HepG2 (cell line): ENCODE measurements around the gene MMP23B. TPM values are rescaled to one million over a fixed set of nuclear protein-coding genes. Genes with fewer than 3 reads are reported as not detected.
"Not testable (repeated sequence)": the region's sequence is repeated elsewhere in the genome, so short reads cannot be mapped to it uniquely, and the experiment has no call there.

Source experiments
- ATAC-seq: fragments of 200-7000 bp; cut with Tn5 transposase; 3 replicates; pipeline ENCODE4 v1.9.1; 2020; ENCODE audit warnings: mild to moderate bottlenecking, moderate library complexity
- BruUV-seq: library from RNA; stranded (reverse); fragments of 400-500 nt; replicated peaks from 2 replicates; lab custom pipeline; 2021; lab: Mats Ljungman, UMichigan
- CTCF ChIA-PET: fragments of 300-600 bp; formaldehyde crosslinking; extraction: SDS; loops from one replicate; lab custom pipeline; 2021; ENCODE audit warnings: low total read pairs, inconsistent platforms, low intra/inter-chr PET ratio; lab: Yijun Ruan, JAX
- POLR2A ChIA-PET: fragments of 350-600 bp; sonication (Branson Sonifier 250); formaldehyde crosslinking; loops from one replicate; lab custom pipeline; 2020; ENCODE audit warnings: antibody characterized with exemption, inconsistent platforms; lab: Yijun Ruan, JAX
- DNase-seq: peaks from one replicate; pipeline ENCODE4 v3.0.0-alpha.2; 2015; ENCODE audit warnings: low spot score
- FAIRE-seq: peaks from 3 replicates; lab custom pipeline; 2011; peaks lifted over from hg19 to GRCh38; lab: Jason Lieb, UNC
- H2AFZ ChIP-seq: one replicate; pipeline ENCODE4 v1.6.1; 2011; ENCODE audit warnings: low read length, inconsistent platforms
- H3K27ac ChIP-seq: fragments of 300-600 bp; 3 replicates; pipeline ENCODE4 v1.8.0; 2011; ENCODE audit warnings: mixed run types, mild to moderate bottlenecking, mixed read lengths, low read length, inconsistent platforms; ENCODE audit not compliant: insufficient read depth; ENCODE audit errors: extremely low read length
- H3K27me3 ChIP-seq, 2 experiments: fragments of 200-600 bp in 1 of 2; 2 replicates in 1 of 2; 3 replicates in 1 of 2; pipeline versions ENCODE4 v1.6.0 to v1.8.0; 2011; ENCODE audit warnings: low read length in 2 of 2, mild to moderate bottlenecking in 2 of 2, moderate library complexity in 2 of 2, inconsistent platforms in 1 of 2; ENCODE audit not compliant: insufficient read depth in 2 of 2, control insufficient read depth in 1 of 2
- H3K36me3 ChIP-seq, 2 experiments: fragments of 200-600 bp in 1 of 2; replicated peaks in 1 of 2; 2 replicates in 1 of 2; 3 replicates in 1 of 2; pipeline versions ENCODE4 v1.5.1 to v1.8.0; 2011; ENCODE audit warnings: low read length in 2 of 2, inconsistent platforms in 1 of 2; ENCODE audit not compliant: insufficient read depth in 2 of 2, control insufficient read depth in 1 of 2
- H3K4me1 ChIP-seq: 2 replicates; pipeline ENCODE4 v1.5.1; 2012; ENCODE audit warnings: low read length, inconsistent platforms; ENCODE audit not compliant: insufficient read depth
- H3K4me2 ChIP-seq: 2 replicates; pipeline ENCODE4 v1.6.0; 2011; ENCODE audit warnings: low read depth, low read length, inconsistent platforms
- H3K4me3 ChIP-seq, 3 experiments: fragments of 200-600 bp in 1 of 3; sonication (generic), shearing (Covaris generic) in 1 of 3; replicated peaks in 1 of 3; 2 replicates each; pipeline ENCODE4 v1.5.1; 2011 to 2016; ENCODE audit warnings: low read length in 3 of 3, inconsistent platforms in 2 of 3, low read depth in 2 of 3, mild to moderate bottlenecking in 2 of 3, control low read depth in 1 of 3, mixed read lengths in 1 of 3; ENCODE audit not compliant: insufficient read depth in 1 of 3
- H3K79me2 ChIP-seq: one replicate; pipeline ENCODE4 v1.6.1; 2011; ENCODE audit warnings: low read length, inconsistent platforms; ENCODE audit not compliant: insufficient read depth
- H3K9ac ChIP-seq: 2 replicates; pipeline ENCODE4 v1.6.0; 2011; ENCODE audit warnings: mild to moderate bottlenecking, low read depth, low read length, inconsistent platforms; ENCODE audit not compliant: insufficient read depth
- H3K9me3 ChIP-seq: 2 replicates; pipeline ENCODE4 v1.5.1; 2012; ENCODE audit warnings: mild to moderate bottlenecking, low read length
- H4K20me1 ChIP-seq: 2 replicates; pipeline ENCODE4 v1.6.0; 2011; ENCODE audit warnings: inconsistent platforms, mild to moderate bottlenecking, low read length, moderate library complexity; ENCODE audit not compliant: insufficient read depth
- ELF1 ChIP-seq: sonication (generic); formaldehyde crosslinking; IDR thresholded peaks from 2 replicates; pipeline ENCODE4 v1.4.0; 2020; ENCODE audit warnings: missing genetic modification reagents
- FOXA3 ChIP-seq: IDR thresholded peaks from 2 replicates; pipeline ENCODE4 v1.6.1; 2016; ENCODE audit warnings: missing genetic modification reagents, missing compliant biosample characterization
- GABPB1 ChIP-seq: IDR thresholded peaks from 2 replicates; pipeline ENCODE4 v1.6.1; 2016; ENCODE audit warnings: mild to moderate bottlenecking, missing genetic modification reagents, moderate library complexity, missing compliant biosample characterization
- GATAD2A ChIP-seq: IDR thresholded peaks from 2 replicates; pipeline ENCODE4 v1.6.1; 2016
- MED1 ChIP-seq: sonication (generic); formaldehyde crosslinking; IDR thresholded peaks from 2 replicates; pipeline ENCODE4 v1.4.0; 2020; ENCODE audit warnings: missing genetic modification reagents
- NR2C2 ChIP-seq: sonication (generic); formaldehyde crosslinking; IDR thresholded peaks from 2 replicates; pipeline ENCODE4 v1.4.0; 2020; ENCODE audit warnings: missing genetic modification reagents, mild to moderate bottlenecking, moderate library complexity, borderline replicate concordance
- PHF21A ChIP-seq: sonication (generic); formaldehyde crosslinking; IDR thresholded peaks from 2 replicates; pipeline ENCODE4 v1.5.0; 2020; ENCODE audit warnings: mild to moderate bottlenecking, missing genetic modification reagents
- SIN3A ChIP-seq: IDR thresholded peaks from 2 replicates; pipeline ENCODE4 v1.6.1; 2011; ENCODE audit warnings: low read depth, mild to moderate bottlenecking, control low read depth, low read length, borderline replicate concordance
- SOX6 ChIP-seq, 2 experiments: fragments of 450-650 bp in 1 of 2; sonication (generic) in 1 of 2; formaldehyde crosslinking in 1 of 2; IDR thresholded peaks; 2 replicates each; pipeline versions ENCODE4 v1.4.0 to v1.6.1; 2017 to 2020; ENCODE audit warnings: antibody characterized with exemption in 1 of 2, mild to moderate bottlenecking in 1 of 2, missing genetic modification reagents in 1 of 2
- TAF1 ChIP-seq: sonication (generic); formaldehyde crosslinking; IDR thresholded peaks from 2 replicates; pipeline ENCODE4 v1.4.0; 2020; ENCODE audit warnings: missing genetic modification reagents
- THAP11 ChIP-seq: IDR thresholded peaks from 2 replicates; pipeline ENCODE4 v1.6.1; 2016; ENCODE audit warnings: missing biosample characterization, missing genetic modification reagents
- ZNF143 ChIP-seq: sonication (generic); formaldehyde crosslinking; IDR thresholded peaks from 2 replicates; pipeline ENCODE4 v1.4.0; 2020; ENCODE audit warnings: missing genetic modification reagents
- WGBS: methylation state at CpG from one replicate; pipeline ENCODE4 v1.1.6; 2017; ENCODE audit warnings: low lambda C conversion rate; 5-methylcytosine and 5-hydroxymethylcytosine counted together
- in situ Hi-C: cut with HindIII; loops from 2 replicates; pipeline ENCODE4 v1.10.0; 2017; ENCODE audit warnings: low pct_unique_long_range_greater_than_20kb; ENCODE audit not compliant: extremely low pct_ligation_motif_present
- intact Hi-C: fragments of 100-400 bp; cut with micrococcal nuclease; formaldehyde crosslinking; loops from one replicate; pipeline ENCODE4 v1.10.0; 2022; ENCODE audit not compliant: unreplicated experiment
- polyA plus RNA-seq, 8 experiments: library from polyadenylated mRNA; depleted of rRNA in 3 of 8; stranded (reverse) in 7 of 8; unstranded in 1 of 8; fragments of >200 nt; fragmentation: Illumina TruSeq in 4 of 8; extraction: Trizol in 4 of 8; gene quantifications; 2 replicates each; pipeline versions ENCODE4 v1.2.1 to v1.2.3, GENCODE V29; 2011 to 2016; ENCODE audit warnings: low read depth in 4 of 8, missing spikeins in 1 of 8, mixed read lengths in 1 of 8; ENCODE audit not compliant: insufficient read depth in 1 of 8
- total RNA-seq, 5 experiments: library from RNA; depleted of rRNA; stranded (reverse); fragments of >200 nt; fragmentation: Illumina TruSeq; extraction: Trizol; gene quantifications; 2 replicates each; pipeline ENCODE4 v1.2.3, GENCODE V29; 2016; ENCODE audit warnings: low read depth in 1 of 5
- TF ChIP-seq, protein P1 (sequence below): IDR thresholded peaks from 2 replicates; pipeline ENCODE4 v1.6.1; 2012; ENCODE audit warnings: inconsistent platforms
- TF ChIP-seq, protein P2 (sequence below): sonication (generic); formaldehyde crosslinking; IDR thresholded peaks from 2 replicates; pipeline ENCODE4 v1.8.1; 2022; ENCODE audit warnings: low read depth, mild to moderate bottlenecking, missing genetic modification reagents

The MMP23B gene
- total and polyA plus RNA-seq, 2 of the 13 experiments (the other 11 are each of a cell fraction or from before 2014, with no cell fraction given): 0.61 to 0.75 TPM

DNA sequence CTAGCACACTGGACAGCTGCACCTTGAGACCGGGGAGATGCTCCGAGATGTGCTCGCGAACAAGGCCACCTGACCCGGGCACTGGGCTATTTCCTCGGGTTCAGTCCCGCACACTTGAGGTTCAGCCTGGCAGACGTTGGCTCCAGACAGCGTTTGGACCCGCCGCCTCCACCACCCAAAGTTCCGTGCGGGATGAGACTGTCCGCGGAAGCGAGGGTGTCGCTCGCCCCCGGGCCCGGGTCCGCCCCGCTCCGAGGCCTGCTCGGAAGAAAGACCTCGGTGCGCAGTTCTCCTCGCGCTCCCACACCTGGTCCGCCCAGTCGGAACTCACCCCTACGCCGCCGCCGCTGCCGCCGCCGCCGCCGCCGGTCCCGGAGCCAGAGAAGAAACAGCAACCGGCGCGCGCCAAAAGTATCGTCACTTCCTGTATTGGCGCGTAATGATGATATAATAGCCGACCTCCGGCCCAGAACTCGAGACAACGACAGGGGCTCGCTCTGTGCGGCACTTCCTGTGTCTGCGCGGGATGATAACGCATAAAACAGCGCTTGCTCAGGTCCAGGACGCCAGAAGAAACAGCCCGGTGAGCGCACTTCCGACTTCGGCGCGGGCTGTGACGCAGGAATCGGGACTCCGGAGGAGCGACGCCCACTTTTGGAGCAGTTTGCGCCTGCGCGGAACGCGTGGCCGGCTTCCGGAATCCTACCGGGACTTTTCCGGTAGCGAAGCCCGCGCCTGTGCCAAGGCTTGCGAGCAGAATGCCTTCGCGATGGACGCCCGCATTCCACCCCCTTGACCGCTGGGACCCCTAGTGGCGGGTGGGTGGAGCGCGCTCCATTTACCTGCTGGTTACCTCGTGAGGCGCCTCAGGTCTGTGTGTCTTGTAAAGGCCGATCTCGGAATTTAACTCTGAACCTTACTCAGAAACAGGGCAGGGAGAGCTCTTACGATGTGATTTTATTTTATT is 26.9 kb downstream of the MMP23B start, which contains the start of gene CDK11B (continued):
- TF ChIP-seq PHF21A (CRISPR knock-in tag): peak; percentile 53; the same call in 1 of the 2 replicates
- TF ChIP-seq, protein P1, sequence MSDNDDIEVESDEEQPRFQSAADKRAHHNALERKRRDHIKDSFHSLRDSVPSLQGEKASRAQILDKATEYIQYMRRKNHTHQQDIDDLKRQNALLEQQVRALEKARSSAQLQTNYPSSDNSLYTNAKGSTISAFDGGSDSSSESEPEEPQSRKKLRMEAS: peak; percentile 61
- not testable (repeated sequence) for TF ChIP-seq SOX6 (IDR thresholded peaks at IDR 0.05)
- peak; percentile 18; the same call in 1 of the 2 replicates for TF ChIP-seq SOX6 (CRISPR knock-in tag; IDR thresholded peaks at IDR 0.05)
- peak; percentile 88 for TF ChIP-seq NR2C2
- TF ChIP-seq ZNF143 (CRISPR knock-in tag): peak; percentile 65; the same call in 1 of the 2 replicates
- TF ChIP-seq FOXA3 (CRISPR knock-in tag): 0 out of 2 replicates have a peak, but pooled peaks have one; percentile 35
- peak; percentile 33; the same call in 1 of the 2 replicates for TF ChIP-seq SIN3A
- TF ChIP-seq THAP11 (CRISPR knock-in tag): peak; percentile 93
- TF ChIP-seq GATAD2A (CRISPR knock-in tag): 0 out of 2 replicates have a peak, but pooled peaks have one; percentile 22
- peak; percentile 95 for TF ChIP-seq ELF1
- 0 out of 2 replicates have a peak, but pooled peaks have one; percentile 13 for TF ChIP-seq TAF1 (CRISPR knock-in tag)
- TF ChIP-seq GABPB1 (CRISPR knock-in tag): peak; percentile 94
- peak; percentile 30; the same call in 1 of the 2 replicates for TF ChIP-seq MED1 (CRISPR knock-in tag)
- TF ChIP-seq, protein P2, sequence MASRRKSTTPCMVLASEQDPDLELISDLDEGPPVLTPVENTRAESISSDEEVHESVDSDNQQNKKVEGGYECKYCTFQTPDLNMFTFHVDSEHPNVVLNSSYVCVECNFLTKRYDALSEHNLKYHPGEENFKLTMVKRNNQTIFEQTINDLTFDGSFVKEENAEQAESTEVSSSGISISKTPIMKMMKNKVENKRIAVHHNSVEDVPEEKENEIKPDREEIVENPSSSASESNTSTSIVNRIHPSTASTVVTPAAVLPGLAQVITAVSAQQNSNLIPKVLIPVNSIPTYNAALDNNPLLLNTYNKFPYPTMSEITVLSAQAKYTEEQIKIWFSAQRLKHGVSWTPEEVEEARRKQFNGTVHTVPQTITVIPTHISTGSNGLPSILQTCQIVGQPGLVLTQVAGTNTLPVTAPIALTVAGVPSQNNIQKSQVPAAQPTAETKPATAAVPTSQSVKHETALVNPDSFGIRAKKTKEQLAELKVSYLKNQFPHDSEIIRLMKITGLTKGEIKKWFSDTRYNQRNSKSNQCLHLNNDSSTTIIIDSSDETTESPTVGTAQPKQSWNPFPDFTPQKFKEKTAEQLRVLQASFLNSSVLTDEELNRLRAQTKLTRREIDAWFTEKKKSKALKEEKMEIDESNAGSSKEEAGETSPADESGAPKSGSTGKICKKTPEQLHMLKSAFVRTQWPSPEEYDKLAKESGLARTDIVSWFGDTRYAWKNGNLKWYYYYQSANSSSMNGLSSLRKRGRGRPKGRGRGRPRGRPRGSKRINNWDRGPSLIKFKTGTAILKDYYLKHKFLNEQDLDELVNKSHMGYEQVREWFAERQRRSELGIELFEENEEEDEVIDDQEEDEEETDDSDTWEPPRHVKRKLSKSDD (CRISPR knock-in tag): peak; percentile 98

DNA sequence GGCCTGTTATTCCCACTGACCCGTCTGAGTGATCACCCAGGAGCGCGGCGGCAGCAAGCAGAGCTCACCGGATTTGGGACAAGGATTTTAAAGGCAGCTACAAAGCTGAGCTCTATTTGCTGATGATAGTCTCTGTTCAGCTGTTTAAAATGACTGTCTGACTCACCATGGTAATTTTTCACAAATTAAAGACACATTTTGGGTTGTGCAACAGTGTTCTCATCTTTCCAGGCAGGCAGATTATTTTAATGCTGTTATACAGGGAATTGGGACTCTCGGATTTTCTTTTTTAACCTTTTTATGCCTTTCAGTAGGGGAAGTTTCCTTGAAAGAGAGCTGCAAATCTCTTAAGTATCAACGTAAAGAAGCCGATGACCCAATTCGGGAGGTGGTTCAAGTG is 30.4 kb downstream of the MMP23B start:
- in situ Hi-C loops, DNase-seq, BruUV-seq, H3K27me3 ChIP-seq, H4K20me1 ChIP-seq, POLR2A ChIA-PET, H3K4me3 ChIP-seq, H3K9ac ChIP-seq, H3K27ac ChIP-seq, intact Hi-C loops, ATAC-seq, H3K79me2 ChIP-seq, FAIRE-seq, CTCF ChIA-PET, H3K4me1 ChIP-seq, H2AFZ ChIP-seq, H3K9me3 ChIP-seq, H3K4me2 ChIP-seq: not testable (repeated sequence)
- WGBS: 90% methylated on average over 4 of the region's 9 CpGs
- peaks cover 5 to 16% of the 10 kb centered on the region in 2 experiments; a peak in 4 of 5 replicates for H3K36me3 ChIP-seq
